Measurements from ENCODE around the gene RAB31. TPM values are rescaled to one million over a fixed set of nuclear protein-coding genes. Genes with fewer than 3 reads are reported as not detected.
A peak's percentile ranks its signal among the peaks of the same experiment; 100 is the strongest.

Gene RAB31
- total and polyA plus RNA-seq, 2 of the 13 experiments (the other 11 are each of a cell fraction or from before 2014, with no cell fraction given): 1.1 to 1.7 TPM

- TF ChIP-seq UBTF (CRISPR knock-in tag; IDR thresholded peaks at IDR 0.05) (no peak), ZNF503 (CRISPR knock-in tag; IDR thresholded peaks at IDR 0.05) (peak; percentile 58; the same call in 1 of the 2 replicates), MAX (IDR thresholded peaks at IDR 0.05) (no peak), SRY (CRISPR knock-in tag; IDR thresholded peaks at IDR 0.05) (no peak), ZNF230 (CRISPR knock-in tag; IDR thresholded peaks at IDR 0.05) (no peak), CREM (IDR thresholded peaks at IDR 0.05) (peak; percentile 75), CREM (CRISPR knock-in tag; IDR thresholded peaks at IDR 0.05) (no peak), ZMAT5 (CRISPR knock-in tag; IDR thresholded peaks at IDR 0.05; ENCODE audit: borderline replicate concordance, low read depth) (no peak), FIP1L1 (IDR thresholded peaks at IDR 0.05; ENCODE audit: borderline replicate concordance, insufficient read depth, low read depth, low read length) (no peak), ZNF629 (CRISPR knock-in tag; conservative IDR thresholded peaks at IDR 0.05) (no peak), TBX2 (CRISPR knock-in tag; IDR thresholded peaks at IDR 0.05; ENCODE audit: borderline replicate concordance) (no peak), KLF16 (CRISPR knock-in tag; IDR thresholded peaks at IDR 0.05) (peak in 1 of 2 experiments; percentile 68; a peak in 1 of 4 replicates), CBFB (CRISPR knock-in tag; IDR thresholded peaks at IDR 0.05) (no peak), ASH2L (IDR thresholded peaks at IDR 0.05; ENCODE audit: insufficient read length, low read depth, low read length) (no peak), ZNF335 (CRISPR knock-in tag; IDR thresholded peaks at IDR 0.05) (no peak), CBX1 (IDR thresholded peaks at IDR 0.05; ENCODE audit: low read depth) (no peak), CSRNP2 (CRISPR knock-in tag; conservative IDR thresholded peaks at IDR 0.05; ENCODE audit: low read depth) (no peak), ZSCAN20 (CRISPR knock-in tag; IDR thresholded peaks at IDR 0.05; ENCODE audit: borderline replicate concordance) (no peak), ONECUT2 (CRISPR knock-in tag; IDR thresholded peaks at IDR 0.05) (no peak), ZNF674 (CRISPR knock-in tag; IDR thresholded peaks at IDR 0.05; ENCODE audit: low read depth) (no peak), HNRNPH1 (optimal IDR thresholded peaks at IDR 0.05; ENCODE audit: low read depth, low read length) (no peak), MED13 (CRISPR knock-in tag; IDR thresholded peaks at IDR 0.05) (peak; percentile 91; the same call in 1 of the 2 replicates), HOXA5 (CRISPR knock-in tag; IDR thresholded peaks at IDR 0.05) (no peak), BATF2 (CRISPR knock-in tag; IDR thresholded peaks at IDR 0.05) (no peak)
Observed at GRCh38 chr18:9869715-9870430, 161.8 kb downstream of the RAB31 start (continued).
